Stimulated activated CD8-positive, alpha-beta memory T cell treated with anti-CD3 and anti-CD28 coated beads, Interleukin-15, amount 100 ng/mL, for 24 hours (primary cell): ENCODE data around the gene TMEM229B.

Source experiments
- DNase-seq: peaks from one replicate; pipeline ENCODE4 v3.0.0-alpha.2; 2020; ENCODE audit warnings: low read depth

The TMEM229B gene

GRCh38 chr14:67515386-67516079 lies 27.0 kb upstream of the TMEM229B start:
- DNase-seq = no peak

- no peak for DNase-seq
Observed at GRCh38 chr14:67514650-67515385, 26.3 kb upstream of the TMEM229B start.

DNA sequence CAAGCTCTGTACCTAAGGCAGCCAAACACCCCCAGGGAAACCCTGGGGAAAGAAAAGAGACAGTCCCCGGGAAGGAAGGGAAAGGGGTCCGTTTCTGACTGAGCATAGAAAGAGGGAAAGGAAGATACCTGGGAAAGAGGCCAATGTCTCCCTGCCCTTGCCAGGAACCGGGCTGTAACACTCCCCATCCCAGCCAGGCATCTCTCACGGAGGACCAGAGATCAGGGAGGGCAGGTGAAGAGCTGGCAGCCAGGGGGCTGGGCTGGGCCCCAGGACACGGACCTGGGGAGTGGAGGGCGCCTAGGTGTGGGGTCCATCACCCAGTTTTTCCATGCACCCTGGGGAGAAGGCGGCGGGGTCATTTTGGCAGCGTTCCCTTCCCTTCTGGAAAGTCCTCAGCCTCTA lies 25.7 kb upstream of the TMEM229B start:
- DNase-seq = no peak

DNA sequence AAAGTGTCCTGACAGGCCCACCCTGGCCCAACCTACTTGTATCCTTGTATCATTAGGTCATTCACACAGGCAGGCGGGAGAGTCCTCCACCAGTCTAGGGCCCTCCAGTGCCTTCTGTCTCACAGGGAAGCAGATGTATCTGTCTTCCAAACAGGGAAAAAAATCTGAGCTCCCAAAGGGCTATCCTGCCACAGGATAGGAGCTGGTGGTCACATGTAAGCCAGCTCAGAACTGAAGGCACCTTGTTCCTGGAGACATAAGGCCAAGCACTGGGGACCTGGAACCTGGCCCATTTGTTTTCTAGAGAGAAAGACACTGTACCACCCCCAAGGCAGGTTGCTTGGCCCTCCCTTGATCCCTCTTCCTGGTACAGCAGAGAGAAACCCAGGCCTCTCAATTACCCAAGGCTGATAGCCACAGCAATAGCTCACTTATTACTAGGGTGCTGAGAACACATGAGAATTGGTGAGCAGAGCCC lies 25.1 kb upstream of the TMEM229B start:
- no peak for DNase-seq

- no peak for DNase-seq
Observed at GRCh38 chr14:67512463-67513310, 24.2 kb upstream of the TMEM229B start.

DNA sequence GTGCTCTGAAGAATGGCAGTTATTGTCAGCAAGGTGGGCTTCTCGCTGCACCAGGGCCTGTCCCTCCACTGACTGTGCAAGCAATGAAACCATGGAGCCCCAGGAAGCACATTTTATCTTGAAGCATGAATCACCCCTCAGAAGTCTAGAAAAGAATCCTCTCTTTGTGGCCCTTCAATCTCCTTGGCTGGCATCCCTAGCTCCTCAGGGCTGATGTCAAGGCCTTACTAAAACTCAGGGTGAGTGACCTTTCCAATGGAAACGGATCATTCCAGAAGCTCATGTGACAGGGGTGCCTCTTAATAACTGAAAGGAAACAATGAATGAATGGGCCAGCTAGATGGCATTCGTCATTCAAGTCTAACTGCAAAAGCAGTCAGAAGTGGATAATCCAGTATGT lies 22.3 kb upstream of the TMEM229B start:
- DNase-seq = no peak

- no peak for DNase-seq
Observed at GRCh38 chr14:67510121-67510520, 21.6 kb upstream of the TMEM229B start.

GRCh38 chr14:67508956-67509355 lies 20.4 kb upstream of the TMEM229B start:
- DNase-seq = no peak

DNA sequence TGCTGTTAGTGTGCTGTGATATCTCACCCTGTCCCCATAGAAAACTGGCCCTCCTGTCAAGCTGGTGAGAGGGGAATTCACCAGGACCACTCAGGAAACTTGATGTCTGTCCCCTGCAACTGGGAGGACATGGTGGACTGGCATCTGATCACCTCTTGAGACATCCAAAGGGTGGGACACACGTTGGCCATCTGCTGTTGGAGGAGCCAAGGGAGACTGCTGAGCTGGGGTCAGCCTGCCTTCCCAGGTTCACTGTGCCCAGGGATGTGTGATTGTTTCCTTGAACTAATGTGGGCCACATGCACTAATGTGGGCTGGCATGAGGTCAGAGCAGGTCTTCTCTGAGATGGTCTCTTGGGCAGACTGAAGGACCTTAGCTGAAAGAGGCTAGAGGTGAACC lies 16.7 kb upstream of the TMEM229B start:
- DNase-seq = no peak

GRCh38 chr14:67503331-67503730 lies 14.8 kb upstream of the TMEM229B start:
- no peak for DNase-seq

GRCh38 chr14:67502867-67503266 lies 14.3 kb upstream of the TMEM229B start:
- DNase-seq = no peak

DNA sequence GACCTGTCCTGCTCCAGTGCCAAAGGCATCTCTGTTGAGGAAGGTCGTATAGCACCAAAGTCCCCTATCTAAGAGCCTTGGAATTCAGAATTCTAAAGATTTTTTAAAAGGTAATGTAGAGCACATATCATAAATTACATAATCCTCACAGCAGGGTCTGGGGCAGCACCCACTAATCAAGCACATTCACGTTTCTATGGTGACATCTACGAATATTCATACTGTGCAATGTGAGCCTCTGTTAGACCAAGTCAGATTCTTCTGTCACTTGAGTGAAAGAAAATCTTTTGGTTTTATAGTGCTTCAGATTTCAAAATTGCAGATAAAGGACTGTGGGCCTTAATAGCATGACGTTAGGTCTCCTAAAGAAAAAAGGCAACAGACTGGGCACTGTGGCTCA lies 13.1 kb upstream of the TMEM229B start:
- no peak for DNase-seq

GRCh38 chr14:67500981-67501380 lies 12.5 kb upstream of the TMEM229B start:
- no peak for DNase-seq

DNA sequence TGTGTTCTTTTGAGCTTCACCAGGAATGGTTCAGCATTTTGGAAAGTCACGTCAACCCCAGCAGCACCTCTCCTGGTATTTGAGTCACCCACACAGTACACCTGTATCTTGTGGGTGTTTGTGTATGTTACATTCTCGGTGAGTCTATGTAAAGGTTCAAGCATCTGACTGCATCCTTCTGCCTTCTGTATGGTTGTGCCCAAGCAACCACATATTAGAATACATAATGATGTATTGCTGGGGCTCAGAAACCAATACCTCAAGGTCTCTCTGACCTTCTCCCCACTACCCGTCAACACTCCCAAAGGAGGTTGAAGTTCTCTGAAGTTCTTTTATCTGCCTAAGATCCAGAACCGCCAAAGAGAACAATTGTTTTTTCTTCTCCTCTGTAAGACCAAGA lies 9.2 kb upstream of the TMEM229B start:
- DNase-seq = no peak

GRCh38 chr14:67497216-67497615 lies 8.7 kb upstream of the TMEM229B start:
- no peak for DNase-seq

- DNase-seq = no peak
Observed at GRCh38 chr14:67495827-67496226, 7.3 kb upstream of the TMEM229B start.

- no peak for DNase-seq
Observed at GRCh38 chr14:67493092-67493717, 4.7 kb upstream of the TMEM229B start.

DNA sequence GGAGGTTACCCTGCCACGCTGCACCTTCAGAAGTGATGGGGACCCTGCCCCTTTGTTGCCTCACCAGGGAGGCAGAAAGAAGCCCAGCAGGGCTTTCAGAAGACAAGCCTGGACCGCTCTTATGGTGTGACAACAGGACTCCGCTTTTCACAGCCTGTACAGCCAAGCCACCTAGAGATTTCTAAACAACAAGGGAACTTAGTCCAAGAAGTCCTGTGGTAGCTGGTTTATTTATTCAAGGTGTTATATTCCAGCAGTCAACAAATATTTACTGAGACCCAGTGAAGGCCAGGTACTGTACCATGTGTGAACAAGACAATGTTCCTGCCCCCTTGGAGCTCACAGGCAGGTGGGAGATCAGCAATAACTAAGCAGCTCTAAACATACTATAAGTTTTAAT lies 4.0 kb upstream of the TMEM229B start:
- no peak for DNase-seq

- DNase-seq = no peak
Observed at GRCh38 chr14:67491741-67492507, 3.4 kb upstream of the TMEM229B start.

GRCh38 chr14:67491285-67491684 lies 2.8 kb upstream of the TMEM229B start:
- DNase-seq = no peak

DNA sequence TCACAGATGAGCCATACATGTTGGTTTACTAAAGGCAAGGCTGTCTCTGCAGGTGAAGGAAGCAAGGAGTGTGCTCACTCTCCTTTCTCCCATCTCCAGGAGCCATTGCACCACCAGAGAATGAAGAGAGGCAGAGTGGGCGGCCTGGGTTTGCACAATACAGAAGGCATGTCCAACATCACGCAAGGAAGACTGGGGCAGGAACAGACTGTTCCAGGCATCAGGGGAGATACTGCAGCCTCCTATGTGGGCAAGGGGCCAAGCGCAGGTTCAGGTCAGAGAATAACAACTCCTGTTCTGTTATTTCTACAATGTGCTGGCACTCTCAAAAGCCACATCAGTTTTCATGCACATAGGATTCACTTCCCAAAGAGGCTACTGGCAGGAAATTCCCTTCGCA lies 1.7 kb upstream of the TMEM229B start:
- DNase-seq = no peak
